Smooth muscle cell (in vitro differentiated cells): Measurements from ENCODE around the gene PPIG. TPM values are rescaled to one million over a fixed set of nuclear protein-coding genes. Genes with fewer than 3 reads are reported as not detected.

Experiments used
- DNase-seq: peaks from one replicate; lab custom pipeline; 2025; ENCODE audit not compliant: unreplicated experiment; lab: John Stamatoyannopoulos, UW
- H2AFZ ChIP-seq: fragments of 200-600 bp; sonication (generic); 2 replicates; pipeline ENCODE4 v1.6.0; 2016; ENCODE audit warnings: antibody characterized with exemption, low read depth, mild to moderate bottlenecking
- H3F3A ChIP-seq: fragments of 200-600 bp; sonication (generic); 2 replicates; pipeline ENCODE4 v1.6.0; 2017; ENCODE audit warnings: antibody characterized with exemption, low read depth
- H3K27ac ChIP-seq: fragments of 200-600 bp; sonication (generic); 2 replicates; pipeline ENCODE4 v1.5.1; 2016; ENCODE audit warnings: low read depth, mild to moderate bottlenecking
- H3K27me3 ChIP-seq: fragments of 200-600 bp; sonication (generic); 2 replicates; pipeline ENCODE4 v1.6.1; 2016; ENCODE audit warnings: low read depth, mild to moderate bottlenecking
- H3K36me3 ChIP-seq: fragments of 200-600 bp; sonication (generic); 2 replicates; pipeline ENCODE4 v1.5.1; 2016; ENCODE audit warnings: low read depth
- H3K4me1 ChIP-seq: fragments of 200-600 bp; sonication (generic); 2 replicates; pipeline ENCODE4 v1.5.1; 2016; ENCODE audit warnings: low read depth
- H3K4me2 ChIP-seq: fragments of 200-600 bp; sonication (generic); 2 replicates; pipeline ENCODE4 v1.6.0; 2016; ENCODE audit warnings: mild to moderate bottlenecking
- H3K4me3 ChIP-seq: fragments of 200-600 bp; sonication (generic); 2 replicates; pipeline ENCODE4 v1.5.1; 2016; ENCODE audit warnings: mild to moderate bottlenecking
- H3K79me2 ChIP-seq: fragments of 200-600 bp; sonication (generic); 2 replicates; pipeline ENCODE4 v1.6.0; 2016; ENCODE audit warnings: low read depth, mild to moderate bottlenecking
- H3K9ac ChIP-seq: fragments of 200-600 bp; sonication (generic); 2 replicates; pipeline ENCODE4 v1.6.0; 2016; ENCODE audit warnings: low read depth
- H3K9me3 ChIP-seq: fragments of 200-600 bp; sonication (generic); replicated peaks from 2 replicates; pipeline ENCODE4 v1.5.1; 2016; ENCODE audit warnings: low read depth
- H4K20me1 ChIP-seq: fragments of 200-600 bp; sonication (generic); 2 replicates; pipeline ENCODE4 v1.6.0; 2016; ENCODE audit warnings: low read depth
- WGBS: methylation state at CpG from one replicate; pipeline ENCODE4 v1.1.7; 2016; ENCODE audit warnings: low lambda C conversion rate; 5-methylcytosine and 5-hydroxymethylcytosine counted together
- polyA plus RNA-seq: library from polyadenylated mRNA; unstranded; fragments of >200 nt; fragmentation: Nextera tagmentation; extraction: Ambion mirVana; gene quantifications from 2 replicates; pipeline ENCODE4 v1.2.1, GENCODE V29; 2016
- total RNA-seq: library from RNA; depleted of rRNA; stranded (reverse); fragments of >200 nt; gene quantifications from 2 replicates; pipeline ENCODE4 v1.2.3, GENCODE V29; 2014
- TF ChIP-seq, protein P1 (sequence below): fragments of 200-600 bp; sonication (generic); IDR thresholded peaks from 2 replicates; pipeline ENCODE4 v1.5.1; 2017; ENCODE audit warnings: borderline replicate concordance, mild to moderate bottlenecking, antibody characterized with exemption; ENCODE audit not compliant: insufficient read depth, poor library complexity, severe bottlenecking

Gene PPIG
- total and polyA plus RNA-seq, 2 experiments from 2014 or later: 34.4 to 51.1 TPM

DNA sequence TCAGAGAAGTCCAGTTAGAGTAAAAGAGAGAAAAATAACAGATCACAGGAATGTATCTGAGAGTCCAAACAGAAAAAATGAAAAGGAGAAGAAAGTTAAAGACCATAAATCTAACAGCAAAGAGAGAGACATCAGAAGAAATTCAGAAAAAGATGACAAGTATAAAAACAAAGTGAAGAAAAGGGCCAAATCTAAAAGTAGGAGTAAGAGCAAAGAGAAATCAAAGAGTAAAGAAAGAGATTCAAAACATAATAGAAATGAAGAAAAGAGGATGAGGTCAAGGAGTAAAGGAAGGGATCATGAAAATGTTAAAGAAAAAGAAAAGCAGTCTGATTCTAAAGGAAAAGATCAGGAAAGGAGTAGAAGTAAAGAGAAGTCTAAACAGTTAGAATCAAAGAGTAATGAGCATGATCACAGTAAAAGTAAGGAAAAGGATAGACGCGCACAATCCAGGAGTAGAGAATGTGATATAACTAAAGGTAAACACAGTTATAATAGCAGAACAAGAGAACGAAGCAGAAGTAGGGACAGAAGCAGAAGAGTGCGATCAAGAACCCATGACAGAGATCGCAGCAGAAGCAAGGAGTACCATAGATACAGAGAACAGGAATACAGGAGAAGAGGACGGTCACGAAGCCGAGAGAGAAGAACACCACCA, 52.4 kb downstream of the PPIG start:
- Histone ChIP-seq H3K36me3 (peaks cover 19% of the 10 kb centered on the region), H3K27ac (no peak overlapping the region)
- WGBS: 96% methylated on average over 8 of the region's 8 CpGs

DNA sequence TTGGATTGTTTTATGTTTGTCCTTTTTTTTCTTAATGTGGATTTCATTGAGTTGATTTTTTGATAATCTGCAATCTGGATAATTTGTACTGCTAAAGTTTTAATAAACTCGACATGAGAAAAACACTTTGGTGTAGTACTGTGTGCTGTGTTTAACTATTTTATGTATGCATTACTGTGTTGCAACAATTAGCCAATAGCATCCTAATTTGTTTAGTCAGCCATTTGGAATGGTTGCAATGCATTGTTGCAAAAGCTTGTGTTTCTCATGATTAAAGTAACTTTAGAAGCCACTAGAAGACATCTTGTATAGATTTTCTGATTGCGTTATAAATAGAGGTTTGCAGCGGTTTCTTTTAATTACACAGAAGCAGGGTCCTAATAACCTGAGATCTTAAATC, 53.5 kb downstream of the PPIG start:
- H3K4me2 ChIP-seq: no peak overlapping the region
- H4K20me1 ChIP-seq: no peaks in the 10 kb centered on the region
- H2AFZ ChIP-seq: no peak overlapping the region
- peaks cover 14% of the 10 kb centered on the region for H3K36me3 ChIP-seq
- 93% methylated on average over 3 of the region's 3 CpGs for WGBS
- H3K27ac ChIP-seq: no peak overlapping the region
- no peak overlapping the region for H3K4me3 ChIP-seq
- H3K9me3 ChIP-seq: no peaks in the 10 kb centered on the region
- H3F3A ChIP-seq: no peaks in the 10 kb centered on the region
- H3K4me1 ChIP-seq: no peaks in the 10 kb centered on the region
- TF ChIP-seq, protein P1, sequence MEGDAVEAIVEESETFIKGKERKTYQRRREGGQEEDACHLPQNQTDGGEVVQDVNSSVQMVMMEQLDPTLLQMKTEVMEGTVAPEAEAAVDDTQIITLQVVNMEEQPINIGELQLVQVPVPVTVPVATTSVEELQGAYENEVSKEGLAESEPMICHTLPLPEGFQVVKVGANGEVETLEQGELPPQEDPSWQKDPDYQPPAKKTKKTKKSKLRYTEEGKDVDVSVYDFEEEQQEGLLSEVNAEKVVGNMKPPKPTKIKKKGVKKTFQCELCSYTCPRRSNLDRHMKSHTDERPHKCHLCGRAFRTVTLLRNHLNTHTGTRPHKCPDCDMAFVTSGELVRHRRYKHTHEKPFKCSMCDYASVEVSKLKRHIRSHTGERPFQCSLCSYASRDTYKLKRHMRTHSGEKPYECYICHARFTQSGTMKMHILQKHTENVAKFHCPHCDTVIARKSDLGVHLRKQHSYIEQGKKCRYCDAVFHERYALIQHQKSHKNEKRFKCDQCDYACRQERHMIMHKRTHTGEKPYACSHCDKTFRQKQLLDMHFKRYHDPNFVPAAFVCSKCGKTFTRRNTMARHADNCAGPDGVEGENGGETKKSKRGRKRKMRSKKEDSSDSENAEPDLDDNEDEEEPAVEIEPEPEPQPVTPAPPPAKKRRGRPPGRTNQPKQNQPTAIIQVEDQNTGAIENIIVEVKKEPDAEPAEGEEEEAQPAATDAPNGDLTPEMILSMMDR: no peak
- no peak for DNase-seq
- no peaks in the 10 kb centered on the region for H3K27me3 ChIP-seq
- no peak overlapping the region for H3K9ac ChIP-seq
- no peaks in the 10 kb centered on the region for H3K79me2 ChIP-seq

More for the DNA sequence above, 52.4 kb downstream of the PPIG start:
- Histone ChIP-seq H3K27me3 (no peaks in the 10 kb centered on the region), H3K4me2 (no peak overlapping the region), H3K9ac (no peak overlapping the region), H3K79me2 (no peaks in the 10 kb centered on the region), H3K9me3 (no peaks in the 10 kb centered on the region), H4K20me1 (no peaks in the 10 kb centered on the region), H3K4me1 (no peaks in the 10 kb centered on the region), H2AFZ (no peak overlapping the region), H3K4me3 (no peak overlapping the region), H3F3A (no peaks in the 10 kb centered on the region)
- no peak for DNase-seq
- TF ChIP-seq, protein P1: no peak

DNA sequence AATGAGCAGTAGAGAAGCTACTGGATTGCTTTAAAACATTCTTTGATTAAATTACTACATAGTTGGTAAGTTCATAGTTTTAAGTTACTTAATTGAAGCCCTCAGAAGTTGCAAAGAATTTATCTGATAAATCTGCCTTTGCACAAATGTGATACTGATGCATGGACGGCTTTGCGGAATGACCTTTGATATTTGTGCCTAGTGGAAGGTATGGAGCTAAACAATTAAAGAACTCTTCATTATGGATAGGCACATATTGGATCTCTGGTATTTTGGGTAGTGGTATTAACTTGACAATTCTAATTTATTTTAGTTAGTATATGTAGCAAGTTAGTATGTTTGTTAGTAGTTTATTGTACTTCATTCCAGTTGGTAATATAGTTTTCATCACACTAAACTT, 56.0 kb downstream of the PPIG start:
- no peak overlapping the region for H3K4me3 ChIP-seq
- H3K27ac ChIP-seq: no peak overlapping the region
- 96% methylated on average over 2 of the region's 2 CpGs for WGBS
- no peak for DNase-seq
- H4K20me1 ChIP-seq: no peaks in the 10 kb centered on the region
- no peak overlapping the region for H3K9ac ChIP-seq
- TF ChIP-seq, protein P1: no peak
- H3K4me1 ChIP-seq: no peaks in the 10 kb centered on the region
- peaks cover 10% of the 10 kb centered on the region for H3K36me3 ChIP-seq
- no peaks in the 10 kb centered on the region for H3K9me3 ChIP-seq
- H3K27me3 ChIP-seq: no peaks in the 10 kb centered on the region
- no peaks in the 10 kb centered on the region for H3K79me2 ChIP-seq
- H3F3A ChIP-seq: peaks cover 6% of the 10 kb centered on the region
- no peak overlapping the region for H3K4me2 ChIP-seq
- H2AFZ ChIP-seq: no peak overlapping the region

DNA sequence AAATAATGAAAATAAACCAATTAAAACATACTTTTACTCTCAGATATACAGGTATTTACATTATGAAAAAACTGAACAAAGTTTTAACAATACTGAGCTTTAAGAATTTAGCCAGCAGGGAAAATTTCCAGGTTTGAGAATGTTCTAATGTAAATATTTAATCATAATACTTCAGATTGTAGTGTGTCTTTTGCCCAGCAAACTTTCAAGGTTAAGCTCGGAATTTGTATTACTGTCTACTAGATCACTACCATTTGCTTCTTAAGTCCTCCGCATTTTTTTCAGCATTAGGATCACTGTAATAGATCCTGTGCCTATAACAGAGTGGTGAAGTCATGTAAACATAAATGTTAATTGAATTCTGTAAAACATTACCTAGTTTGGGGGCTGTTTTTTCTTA, 57.3 kb downstream of the PPIG start:
- DNase-seq: no peak
- Histone ChIP-seq H3K36me3 (peaks cover 4% of the 10 kb centered on the region), H3K4me1 (no peaks in the 10 kb centered on the region), H3K9ac (no peak overlapping the region), H3K79me2 (no peaks in the 10 kb centered on the region), H2AFZ (no peak overlapping the region), H3K27me3 (no peaks in the 10 kb centered on the region), H4K20me1 (no peaks in the 10 kb centered on the region), H3K27ac (no peak overlapping the region), H3K4me2 (no peak overlapping the region), H3K9me3 (no peaks in the 10 kb centered on the region), H3F3A (peaks cover 6% of the 10 kb centered on the region), H3K4me3 (no peak overlapping the region)
- TF ChIP-seq, protein P1: no peak
- 98% methylated on average over 2 of the region's 2 CpGs for WGBS
